ENCODE measurements around the gene SEPTIN5.

Gene SEPTIN5

GRCh38 chr22:19706661-19707151 lies 7.6 kb upstream of the SEPTIN5 start:
- DNase-seq: no peak

DNA sequence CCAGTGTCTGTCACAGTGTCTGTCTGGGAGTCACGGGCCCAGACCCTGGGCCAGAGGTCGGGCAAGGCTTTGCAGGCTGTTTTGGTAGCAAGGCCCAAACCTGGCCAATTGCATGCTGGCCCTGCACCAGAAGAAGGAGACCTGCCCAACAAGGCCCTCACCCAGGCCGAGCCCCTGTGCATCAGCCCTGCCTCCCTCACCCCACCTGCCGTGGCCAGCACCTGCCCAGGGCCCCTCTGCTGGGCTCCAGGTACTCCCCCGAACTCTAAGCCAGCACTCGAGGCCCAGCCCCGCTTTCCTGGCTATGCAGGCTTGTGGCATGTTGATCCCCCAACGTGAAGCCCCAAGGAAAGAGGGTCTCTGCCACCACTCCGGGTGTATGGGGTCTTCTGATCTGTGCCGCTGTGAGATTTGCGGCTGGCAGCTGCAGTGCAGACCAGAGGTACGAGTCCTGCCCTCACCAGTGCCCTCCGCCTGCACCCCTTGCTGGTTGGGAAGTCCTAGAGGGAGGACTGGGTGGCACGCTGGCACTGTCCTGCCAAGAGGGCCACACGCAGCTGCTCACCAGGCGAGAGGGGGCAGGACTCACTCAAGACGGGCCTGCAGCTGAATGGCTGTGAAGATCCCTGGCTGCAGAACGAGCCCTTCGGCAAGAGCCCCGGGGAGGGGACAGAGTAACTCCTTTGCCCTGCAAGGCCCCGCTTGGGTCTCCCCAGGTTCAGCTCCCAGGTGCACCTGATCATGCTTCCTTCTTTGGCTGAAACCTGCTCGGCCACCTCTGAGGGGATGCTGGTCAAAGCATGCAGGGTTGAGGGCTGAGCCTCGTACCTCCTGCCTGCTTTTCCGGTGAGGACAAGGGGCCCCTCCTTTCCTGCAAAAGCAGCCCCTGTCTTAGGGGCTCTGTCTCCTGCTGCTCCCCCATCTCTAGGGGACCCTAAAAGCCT lies 6.7 kb upstream of the SEPTIN5 start:
- DNase-seq: peak; percentile 34

DNA sequence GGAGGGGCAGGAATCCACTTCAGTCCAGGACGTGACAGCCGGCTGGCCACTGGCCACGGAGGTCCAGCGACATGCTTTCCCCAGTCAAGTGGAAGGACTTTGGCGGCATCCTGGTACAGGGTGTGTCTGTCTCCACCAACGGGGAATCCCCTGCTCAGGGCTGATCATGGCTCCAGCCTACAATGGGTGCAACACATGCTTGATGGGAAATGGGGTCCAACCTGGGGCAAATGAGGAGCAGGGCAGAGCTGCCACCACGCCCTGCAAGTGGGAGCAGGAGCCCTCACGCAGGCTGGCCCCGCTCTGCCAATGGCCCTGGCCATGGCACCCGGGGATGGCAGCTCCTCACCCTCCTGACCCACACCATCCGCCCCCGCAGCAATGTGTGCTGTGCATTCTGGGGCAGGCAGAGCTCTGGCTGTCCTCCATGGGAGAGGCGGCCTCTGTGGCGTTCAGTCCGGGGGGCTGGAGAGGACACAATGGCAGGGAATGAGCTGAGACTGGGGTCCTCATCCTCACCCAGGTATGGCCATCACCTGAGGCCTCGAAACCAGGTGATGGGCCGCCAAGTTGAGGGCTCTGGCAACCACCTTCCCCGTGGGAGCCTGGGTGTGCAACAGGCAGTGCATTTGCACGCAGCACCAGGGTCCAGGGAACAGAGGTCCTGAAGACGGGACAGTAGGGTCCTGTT lies 5.8 kb upstream of the SEPTIN5 start:
- DNase-seq: peak; percentile 26

GRCh38 chr22:19709063-19709769 lies 5.1 kb upstream of the SEPTIN5 start:
- peak; percentile 28 for DNase-seq

- DNase-seq: peak; percentile 26
Observed at GRCh38 chr22:19710020-19710768, 4.1 kb upstream of the SEPTIN5 start.

DNA sequence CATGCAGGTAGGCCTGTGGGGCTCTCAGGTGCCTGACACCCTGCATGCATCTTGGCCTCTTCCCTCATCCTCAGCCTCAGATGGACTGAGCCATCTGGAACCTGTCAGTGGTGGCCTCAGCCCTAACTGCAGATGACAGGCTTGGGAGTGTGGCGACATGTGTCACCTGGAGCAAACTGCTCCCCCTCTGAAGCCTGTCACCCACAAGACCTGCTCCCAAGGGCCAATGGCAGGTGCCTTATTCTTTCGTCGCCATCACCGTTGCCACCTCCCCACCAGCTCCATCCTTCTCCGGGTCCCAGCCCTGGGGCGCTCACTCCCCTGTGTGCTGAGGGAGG lies 3.6 kb upstream of the SEPTIN5 start:
- no peak for DNase-seq

- no peak for DNase-seq
Observed at GRCh38 chr22:19713245-19713644, 1.1 kb upstream of the SEPTIN5 start.

GRCh38 chr22:19713650-19714311 lies 522 bp upstream of the SEPTIN5 start:
- no peak for DNase-seq

GRCh38 chr22:19715188-19715930 lies 1.1 kb downstream of the SEPTIN5 start:
- no peak for DNase-seq

DNA sequence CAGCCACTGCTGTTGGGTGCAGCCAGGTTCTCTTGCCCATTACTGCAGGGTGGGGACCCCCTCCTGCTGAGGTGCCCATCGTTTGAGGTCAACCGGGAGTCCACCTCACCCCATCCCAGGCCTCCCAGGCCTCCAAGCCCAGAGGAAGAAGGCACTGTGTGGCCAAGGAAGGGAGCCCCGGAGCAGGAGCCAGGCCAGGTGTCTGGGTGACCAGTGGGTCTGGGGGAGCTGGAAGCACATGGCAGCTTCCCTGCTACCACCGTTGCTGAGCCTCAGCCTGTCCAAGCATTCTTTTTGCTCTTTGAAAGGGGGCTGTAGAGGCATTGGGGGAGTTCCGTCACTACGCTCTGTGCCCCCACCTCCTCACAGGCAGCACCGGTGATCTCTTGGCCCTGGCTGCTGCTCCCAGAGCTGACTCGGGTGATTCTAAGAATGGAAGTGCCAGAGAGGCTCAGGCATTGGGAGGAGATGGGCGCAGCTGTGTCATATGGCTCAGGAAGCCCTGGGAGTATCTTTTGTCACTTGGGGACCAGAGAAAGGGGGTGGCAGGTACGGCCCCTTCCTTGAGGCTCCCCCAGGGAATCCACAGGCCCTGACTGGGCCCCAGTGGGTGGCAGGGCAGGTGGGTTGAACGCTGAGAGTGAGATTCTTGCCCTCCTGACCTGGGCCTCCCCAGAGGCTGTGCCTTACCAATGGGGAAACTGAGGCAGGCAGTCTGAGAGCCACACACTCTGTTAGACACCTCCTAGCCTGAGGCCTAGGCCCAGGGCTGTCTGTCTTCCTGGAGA lies 1.9 kb downstream of the SEPTIN5 start:
- DNase-seq: no peak

DNA sequence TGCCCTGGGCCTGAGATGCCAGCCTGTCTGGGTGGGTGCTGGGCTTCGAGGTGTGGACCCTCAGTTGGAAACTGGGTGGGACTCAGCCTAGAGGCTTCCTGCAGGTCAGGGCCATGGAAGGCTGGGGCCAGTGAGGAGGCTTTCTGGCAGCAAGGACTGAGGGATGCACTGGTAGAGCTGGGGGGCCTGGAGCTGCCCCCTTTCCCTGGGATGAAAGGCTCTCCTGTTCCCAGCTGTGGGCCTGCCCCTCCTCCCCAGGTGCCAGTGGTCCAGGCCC lies 2.5 kb downstream of the SEPTIN5 start:
- no peak for DNase-seq

DNA sequence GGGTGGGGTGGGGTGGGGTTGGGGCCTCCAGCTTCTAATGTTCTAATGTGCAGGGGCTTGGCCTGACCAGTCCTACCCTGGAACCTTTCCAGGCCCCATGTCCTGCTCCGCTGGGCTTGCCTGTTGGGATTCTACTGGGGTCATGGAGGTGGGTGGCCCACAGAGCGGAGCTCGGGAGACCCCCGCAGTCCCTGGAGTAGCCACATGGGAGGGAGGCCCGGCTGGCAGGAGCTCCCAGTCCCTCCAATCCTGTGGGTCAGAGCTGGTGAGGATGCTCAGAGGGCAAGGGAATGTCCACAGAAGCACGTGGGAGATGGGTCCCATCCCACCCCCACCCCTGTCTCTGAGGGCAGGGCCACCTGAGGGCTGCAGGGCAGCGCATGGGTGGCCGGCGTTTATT lies 2.9 kb downstream of the SEPTIN5 start:
- no peak for DNase-seq

DNA sequence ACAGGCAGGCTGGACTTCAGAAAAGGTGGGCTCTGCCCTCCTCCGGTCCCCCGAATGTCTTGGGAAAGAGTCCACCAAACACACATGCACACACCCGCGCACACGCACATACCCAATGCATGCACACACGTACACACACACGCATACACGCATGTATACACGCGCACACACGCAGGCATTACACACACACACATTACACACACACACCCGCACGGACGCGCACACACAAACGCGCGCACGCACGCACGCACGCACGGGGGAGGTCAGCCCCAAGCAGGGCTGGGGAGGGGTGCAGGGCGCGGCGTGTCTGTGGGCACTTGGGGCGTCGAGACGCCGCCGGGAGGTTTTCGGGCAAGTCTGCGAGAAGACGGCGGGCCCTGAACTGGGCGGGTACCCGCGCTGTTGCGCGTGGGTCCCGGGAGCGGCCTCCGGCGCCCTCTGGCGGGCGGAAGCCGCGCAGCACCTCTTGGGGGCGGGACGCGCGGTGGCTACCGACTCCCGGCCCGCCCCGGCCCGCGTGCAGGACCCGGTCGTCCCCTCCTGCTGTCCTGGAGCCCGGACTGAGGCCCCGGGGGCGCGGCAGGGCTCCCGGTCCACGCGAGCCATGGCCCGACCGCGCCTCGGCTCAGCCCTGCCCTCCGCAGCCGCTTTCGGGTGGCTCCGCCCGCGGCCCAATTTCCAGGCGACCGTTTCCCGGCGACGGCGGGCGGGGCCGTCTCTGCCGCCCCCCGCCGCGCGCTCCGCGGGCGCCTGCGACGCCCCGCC lies 3.6 kb downstream of the SEPTIN5 start:
- peak; percentile 92 for DNase-seq

DNA sequence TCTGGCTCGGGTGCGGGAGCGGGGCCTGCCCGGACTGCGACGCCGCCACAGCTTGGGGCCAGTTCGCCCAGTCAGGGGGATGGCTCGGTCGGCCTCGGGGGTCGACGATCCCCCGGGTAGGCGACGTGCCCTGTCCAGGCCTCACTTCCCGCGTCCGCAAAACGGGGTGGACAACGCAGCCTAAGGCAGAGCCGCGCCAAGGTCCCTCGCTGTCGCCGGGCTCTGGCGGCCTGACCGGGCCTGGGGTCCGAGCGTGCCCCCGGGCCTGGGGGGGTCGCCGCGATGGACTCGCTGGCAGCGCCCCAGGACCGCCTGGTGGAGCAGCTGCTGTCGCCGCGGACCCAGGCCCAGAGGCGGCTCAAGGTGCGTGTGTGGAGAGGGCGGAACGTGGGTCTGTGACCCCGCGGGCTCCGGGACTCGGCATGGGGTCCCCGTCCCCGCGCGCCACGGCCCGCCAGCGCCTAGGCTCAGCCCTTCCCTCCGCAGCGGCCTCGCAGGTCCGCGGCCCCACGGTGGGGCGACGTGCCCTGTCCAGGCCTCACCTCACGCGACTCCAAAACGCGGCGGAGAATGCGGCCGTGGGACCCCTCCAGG lies 4.2 kb downstream of the SEPTIN5 start:
- no peak for DNase-seq

DNA sequence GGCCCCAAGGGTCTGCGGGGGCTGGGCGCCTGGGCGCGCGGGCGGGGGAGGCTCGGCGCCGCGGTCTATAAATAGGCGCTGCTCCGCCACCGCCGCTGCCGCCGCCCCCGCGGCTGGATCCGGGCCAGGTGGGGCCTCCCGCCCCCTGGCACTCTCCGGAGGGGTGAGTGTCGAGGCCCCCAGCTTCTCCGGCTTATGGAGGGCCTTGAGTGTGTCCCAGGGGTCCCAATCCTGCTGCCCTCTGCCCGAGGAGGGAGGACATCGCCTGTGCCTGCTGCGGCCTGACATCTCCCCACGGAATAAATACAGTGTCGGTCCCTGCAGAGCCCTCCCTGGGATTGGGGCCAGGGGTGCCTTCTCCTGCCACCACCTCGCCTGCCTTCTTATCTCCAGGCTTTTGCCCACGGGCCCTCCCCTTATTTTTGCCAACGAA lies 4.8 kb downstream of the SEPTIN5 start:
- DNase-seq: no peak

- DNase-seq: no peak
Observed at GRCh38 chr22:19719488-19720021, 5.3 kb downstream of the SEPTIN5 start.

DNA sequence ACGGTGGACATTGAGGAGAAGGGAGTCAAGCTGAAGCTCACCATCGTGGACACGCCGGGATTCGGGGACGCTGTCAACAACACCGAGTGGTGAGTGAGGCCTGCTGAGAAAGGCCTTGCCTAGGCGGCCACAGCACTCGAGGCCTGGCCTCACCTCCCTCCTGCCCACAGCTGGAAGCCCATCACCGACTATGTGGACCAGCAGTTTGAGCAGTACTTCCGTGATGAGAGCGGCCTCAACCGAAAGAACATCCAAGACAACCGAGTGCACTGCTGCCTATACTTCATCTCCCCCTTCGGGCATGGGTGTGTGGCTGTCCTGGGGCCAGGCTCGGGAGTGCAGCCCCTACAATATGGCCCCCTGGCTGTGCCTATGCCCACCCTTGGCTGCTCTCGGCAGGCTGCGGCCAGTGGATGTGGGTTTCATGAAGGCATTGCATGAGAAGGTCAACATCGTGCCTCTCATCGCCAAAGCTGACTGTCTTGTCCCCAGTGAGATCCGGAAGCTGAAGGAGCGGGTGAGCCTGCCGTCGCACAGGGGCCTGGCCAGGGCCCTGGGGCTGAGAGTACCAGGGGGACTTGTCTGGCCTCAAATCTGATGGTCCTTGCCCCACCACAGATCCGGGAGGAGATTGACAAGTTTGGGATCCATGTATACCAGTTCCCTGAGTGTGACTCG lies 6.0 kb downstream of the SEPTIN5 start:
- DNase-seq: no peak

GRCh38 chr22:19720999-19721329 lies 6.7 kb downstream of the SEPTIN5 start:
- DNase-seq: no peak

Measured in right forelimb (tissue), 1 donor.